Cortex of kidney (tissue), 1 donor: Measurements from ENCODE around the gene TIMM17B.

Source experiments
- DNase-seq: peaks from one replicate; lab custom pipeline; 2025; lab: John Stamatoyannopoulos, UW

Gene TIMM17B

DNA sequence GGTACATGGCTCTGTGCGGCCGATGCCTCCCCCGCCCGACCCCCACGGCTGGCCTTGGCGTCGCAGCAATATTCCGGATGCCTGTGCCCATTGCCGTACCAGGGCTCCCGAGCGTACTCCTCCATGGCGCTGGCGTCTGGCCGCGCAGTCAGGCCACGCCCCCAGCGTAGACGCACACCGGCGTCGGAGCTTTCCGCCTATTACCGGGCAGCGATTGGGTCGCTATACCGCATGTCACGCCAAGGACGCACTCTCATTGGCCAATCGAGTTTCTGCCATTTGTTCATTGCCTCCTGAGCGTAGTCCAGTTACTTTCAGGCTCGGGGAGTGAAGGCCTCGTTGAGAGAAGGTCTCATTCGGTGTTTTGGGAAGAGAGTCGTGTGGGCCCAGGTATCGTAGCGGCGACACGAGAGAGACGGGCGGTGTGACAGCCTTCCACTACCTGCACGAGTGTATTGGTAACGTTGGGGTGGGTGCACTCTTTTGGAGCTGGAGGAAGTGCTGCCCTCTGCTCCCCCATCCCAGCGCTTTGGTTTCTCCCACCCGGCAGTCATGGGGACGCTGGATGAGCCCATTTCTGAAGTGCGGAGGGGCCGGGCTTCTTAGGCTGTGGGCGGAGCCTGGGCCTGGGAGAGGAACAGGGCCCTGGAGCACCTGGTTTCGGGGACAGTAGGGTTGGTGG lies at the start of gene TIMM17B, which contains the start of gene PQBP1:
TIMM17B (minus strand) TSS at position 144 of the 682 bp plus-strand sequence; CDS start at position 125, 19 bp downstream.
PQBP1 (plus strand) TSS at position 306 of the 682 bp plus-strand sequence. CDS start 580 bp downstream, outside the sequence.
- peak; percentile 21 for DNase-seq

DNA sequence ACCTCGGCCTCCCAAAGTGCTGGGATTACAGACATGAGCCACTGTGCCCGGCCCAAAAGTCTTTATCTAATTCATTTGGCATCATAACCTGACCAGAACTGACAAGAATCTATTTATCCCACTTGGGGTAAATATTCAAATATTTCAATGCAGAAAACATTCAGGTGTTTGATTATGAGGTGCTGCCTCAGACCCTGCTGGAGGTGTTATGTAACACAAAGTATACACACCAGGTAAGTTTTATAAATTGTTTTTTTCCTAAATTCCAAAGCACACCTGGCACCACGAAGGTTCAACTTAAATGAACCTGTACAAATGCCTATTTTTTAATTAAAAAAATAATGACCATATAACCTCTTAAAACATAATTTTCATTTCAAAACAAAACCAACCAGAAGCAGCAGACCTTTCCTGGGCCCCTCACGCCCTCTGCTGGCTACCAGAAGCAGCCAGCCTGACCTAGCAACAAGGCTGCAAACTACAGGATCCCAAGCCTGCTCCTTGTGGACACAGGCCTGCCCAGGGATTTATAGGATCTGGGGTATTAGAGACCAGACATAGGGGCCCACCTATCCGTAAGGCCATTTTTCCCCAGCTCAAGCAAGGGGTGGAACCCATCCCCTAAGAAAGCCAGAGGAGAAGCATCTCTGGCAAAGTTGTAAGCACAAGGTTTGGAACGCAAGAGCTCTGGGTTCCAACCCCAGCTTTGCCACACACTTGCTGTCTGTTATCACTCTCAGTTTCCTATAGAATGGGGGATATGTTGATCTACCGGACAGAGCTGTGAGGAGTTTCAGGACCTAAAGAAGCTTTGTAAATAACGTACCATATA lies 48.2 kb upstream of the TIMM17B start:
- no peak for DNase-seq

DNA sequence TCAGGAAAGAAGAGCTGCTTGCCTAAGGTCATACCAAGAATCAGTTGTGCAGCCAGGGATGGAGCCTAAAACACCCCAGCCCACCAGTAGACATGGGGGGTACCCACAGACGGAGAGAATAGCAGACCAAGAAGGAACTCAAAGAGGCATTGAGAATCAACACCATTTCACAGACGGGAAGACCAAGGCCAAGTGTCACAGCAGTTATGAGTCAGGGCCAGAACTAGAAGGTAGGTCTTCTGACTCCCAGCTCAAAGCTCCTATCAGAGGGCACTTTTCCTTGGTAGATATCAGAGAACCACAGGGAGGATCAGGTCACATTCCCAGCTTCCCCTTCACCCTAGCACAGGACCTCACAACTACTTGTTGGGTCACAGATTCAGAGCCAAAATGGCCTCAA lies 45.3 kb upstream of the TIMM17B start:
- no peak for DNase-seq

DNA sequence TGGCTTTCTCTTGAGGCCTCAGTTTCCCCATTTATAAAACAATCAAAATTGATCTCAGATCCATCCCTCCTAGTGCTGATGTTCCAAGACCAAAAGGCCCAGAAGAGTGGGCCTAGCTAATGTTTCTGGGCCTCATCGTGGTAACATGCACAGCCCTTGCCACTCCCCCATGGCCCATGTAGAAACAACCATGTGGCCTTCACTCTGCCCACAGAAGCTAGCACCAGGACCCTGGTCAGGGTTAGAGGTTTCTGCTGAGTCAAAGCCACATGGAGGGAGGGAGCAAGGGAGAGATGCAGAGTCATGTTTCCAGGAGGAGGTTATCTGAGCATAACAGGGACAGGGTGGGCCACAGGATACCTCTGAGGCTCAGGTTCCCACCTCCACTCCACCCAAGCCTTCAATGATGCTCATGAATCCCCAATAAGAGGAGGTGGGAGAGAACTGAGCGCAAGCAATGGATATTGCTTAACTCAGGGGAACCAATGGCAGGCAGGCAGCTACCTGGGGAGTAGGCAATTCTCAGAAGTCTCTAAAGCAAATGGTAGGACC lies 42.9 kb upstream of the TIMM17B start:
- no peak for DNase-seq

DNA sequence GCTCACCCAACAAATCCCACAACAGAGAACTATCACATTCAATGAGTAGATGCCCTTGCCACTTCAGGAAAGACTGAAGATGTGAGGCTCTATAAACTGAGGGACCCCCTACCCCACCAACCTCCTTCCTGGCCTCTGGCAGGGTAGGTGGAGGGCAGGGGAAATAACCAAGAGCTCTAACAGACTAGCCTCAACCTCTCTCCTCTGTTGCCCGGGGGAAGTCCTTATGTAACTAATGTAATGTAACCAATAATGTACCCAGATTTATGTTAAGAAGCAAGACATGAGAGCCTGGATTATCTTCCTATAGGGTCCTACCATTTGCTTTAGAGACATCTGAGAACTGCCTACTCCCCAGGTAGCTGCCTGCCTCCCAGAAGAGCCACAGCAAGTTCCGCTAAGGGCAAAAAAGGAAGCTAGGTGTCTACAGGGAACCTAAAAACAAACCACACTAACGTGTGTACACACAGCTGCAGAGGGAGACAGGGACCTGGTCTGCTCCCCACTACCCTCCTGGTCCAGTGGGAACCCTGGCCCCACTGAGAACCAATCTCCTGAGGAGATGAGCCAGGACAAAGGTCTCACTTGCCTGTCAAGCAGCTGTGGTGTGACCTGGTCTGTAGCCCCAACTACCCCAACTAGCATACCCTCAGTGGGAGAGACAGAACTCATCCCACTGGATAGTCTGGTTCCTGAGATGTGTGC lies 42.1 kb upstream of the TIMM17B start:
- DNase-seq, result no peak

DNA sequence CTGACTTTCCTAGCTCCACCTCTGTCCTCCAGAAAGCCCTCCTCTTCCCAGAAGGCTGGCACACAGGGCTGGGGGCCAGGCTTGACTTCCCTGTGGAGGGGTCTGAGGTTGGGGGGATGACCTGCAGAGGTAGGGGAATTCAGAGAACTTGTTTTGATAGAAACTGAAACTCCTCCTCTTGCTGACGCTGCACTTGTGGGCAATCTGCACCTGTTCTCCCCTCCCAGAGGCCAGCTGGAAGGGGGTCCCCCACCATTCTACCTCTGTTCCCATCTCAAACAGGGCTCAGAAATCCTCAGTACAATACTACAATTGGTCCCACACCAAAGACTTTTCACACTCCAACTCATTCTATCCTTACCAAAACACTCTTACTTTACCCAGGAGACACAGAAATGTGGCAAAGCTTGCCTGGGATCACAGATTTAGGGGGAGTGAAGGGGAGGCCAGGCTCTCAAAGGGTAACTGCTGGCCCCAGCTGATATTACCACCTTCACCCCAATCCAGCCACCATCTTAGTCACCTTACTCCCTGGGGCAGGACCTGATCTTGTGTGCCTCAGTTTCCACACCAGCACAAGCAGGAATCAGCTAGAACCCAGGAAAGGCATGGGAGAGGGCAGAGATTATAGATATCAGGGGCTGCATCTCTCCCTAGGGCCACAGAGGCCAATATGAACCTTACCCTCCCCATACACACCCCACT lies 41.3 kb upstream of the TIMM17B start:
- DNase-seq, result no peak

DNA sequence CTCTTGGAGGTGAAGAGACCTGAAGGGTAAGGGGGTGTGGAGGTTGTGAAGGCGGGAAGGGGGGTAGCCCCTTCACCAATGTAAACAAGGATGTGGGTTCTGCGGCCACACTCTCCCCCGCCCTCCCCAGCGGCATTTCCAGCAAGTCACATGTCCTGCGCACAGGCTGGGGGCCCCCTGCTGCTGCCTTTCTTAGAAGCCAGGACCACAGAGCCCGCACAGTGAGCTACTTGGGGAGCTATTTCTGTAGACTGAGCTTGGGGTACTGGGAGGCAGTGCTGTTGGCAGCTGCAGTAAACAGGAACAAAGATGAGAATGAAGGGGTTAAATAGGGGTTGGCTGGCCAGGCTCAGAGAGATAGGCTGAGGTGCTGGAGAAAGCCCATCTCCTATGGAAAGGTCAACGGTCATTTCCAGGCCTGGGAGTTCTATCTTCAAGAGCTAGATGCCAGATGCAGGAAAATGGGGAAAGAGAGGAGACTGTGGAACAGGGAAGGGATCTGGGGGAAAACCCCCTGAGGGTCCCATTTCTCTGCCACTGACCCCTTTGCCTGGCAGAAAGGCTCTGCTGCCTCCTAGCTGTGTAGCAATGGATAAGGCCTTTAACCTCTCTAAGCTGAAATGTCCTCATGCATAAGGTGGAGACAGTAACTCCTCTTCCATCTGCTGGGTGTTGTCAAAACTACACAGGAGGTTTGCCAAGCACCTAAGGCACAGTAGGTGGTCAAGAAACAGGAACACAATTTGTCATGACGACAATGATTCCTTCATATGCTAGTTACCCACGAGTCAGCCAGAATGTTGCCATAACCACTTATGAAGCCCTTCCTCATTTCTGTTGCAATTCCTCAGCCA lies 39.7 kb upstream of the TIMM17B start:
- DNase-seq, result no peak

DNA sequence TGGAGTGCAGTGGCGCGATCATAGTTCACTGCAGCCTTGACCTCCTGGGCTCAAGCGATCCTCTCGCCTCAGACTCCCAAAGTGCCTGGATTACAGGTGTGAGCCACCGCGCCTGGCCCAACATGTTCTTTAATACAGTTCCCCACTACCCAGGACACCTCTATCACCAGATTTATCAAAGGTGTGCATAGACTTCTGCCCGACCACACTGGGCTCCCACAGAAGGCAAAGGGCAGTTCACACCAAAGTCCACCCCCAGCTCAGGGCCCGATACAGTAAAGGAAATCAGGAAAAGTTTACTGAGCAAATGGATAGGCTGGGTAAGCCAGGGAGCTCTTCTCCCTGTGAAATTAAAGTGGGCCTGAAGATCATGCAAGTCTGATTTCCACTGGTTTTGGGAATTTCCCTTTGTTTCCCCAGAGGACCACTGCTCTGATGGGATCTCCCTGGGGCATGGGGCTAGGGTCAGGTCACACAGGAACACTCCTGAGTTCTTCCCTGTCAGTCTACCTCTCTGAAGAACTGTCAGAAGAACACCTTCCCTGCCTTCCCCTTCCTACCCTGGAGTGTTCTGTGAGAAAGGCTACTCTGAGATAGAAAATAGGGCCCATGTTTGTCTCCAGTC lies 39.0 kb upstream of the TIMM17B start:
- no peak for DNase-seq

DNA sequence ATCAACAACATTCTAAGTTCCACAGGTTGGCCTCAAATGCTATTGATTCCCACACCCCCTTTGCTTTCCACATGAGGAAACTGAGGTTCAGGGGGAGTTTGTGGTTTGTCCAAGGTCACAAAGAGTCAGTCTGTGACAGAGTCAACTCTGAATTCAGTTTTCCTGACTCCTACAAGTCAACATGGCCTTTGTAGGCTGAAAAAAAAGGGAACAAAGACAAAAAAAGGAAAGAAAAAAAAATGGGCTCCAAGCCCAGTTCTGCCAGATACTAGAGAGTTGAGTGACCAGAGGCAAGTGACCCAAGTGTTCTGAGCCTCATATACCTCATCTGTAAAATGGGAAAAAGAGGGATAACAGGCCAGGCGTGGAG lies 37.7 kb upstream of the TIMM17B start:
- no peak for DNase-seq

DNA sequence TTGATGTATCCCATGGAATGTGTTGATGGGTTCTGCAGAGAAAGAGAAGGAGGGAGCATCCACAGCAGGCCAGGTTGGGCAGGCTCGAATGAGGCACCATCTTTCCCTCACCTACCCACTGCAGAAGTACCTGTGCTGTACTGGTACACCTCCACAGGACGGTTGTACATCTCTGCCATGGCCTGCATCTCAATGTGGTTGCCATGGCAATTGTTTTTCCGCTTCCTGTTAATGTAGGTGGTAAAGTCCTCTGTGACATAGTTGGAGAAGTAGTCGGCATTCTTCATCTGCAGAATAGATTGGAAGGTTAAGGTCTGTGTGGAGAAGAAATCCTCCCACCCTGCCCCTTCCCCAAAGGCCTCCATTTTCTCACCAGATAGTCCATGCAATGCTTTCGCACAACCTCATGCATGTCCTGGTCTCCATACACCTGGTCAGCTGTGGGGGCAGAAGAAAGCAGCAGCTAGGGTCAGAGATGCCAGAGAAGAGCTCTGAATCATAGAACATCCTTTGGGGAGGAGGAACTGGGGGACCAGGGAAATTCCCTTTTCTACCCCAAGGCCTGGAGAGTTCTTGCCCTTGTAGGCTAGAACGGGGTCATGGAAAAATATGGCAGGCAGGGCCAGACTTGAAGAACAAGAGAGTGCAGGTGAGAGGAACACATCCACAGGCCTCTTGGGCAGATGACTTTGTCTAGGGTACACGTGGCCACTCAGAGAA lies 37.2 kb upstream of the TIMM17B start:
- no peak for DNase-seq

DNA sequence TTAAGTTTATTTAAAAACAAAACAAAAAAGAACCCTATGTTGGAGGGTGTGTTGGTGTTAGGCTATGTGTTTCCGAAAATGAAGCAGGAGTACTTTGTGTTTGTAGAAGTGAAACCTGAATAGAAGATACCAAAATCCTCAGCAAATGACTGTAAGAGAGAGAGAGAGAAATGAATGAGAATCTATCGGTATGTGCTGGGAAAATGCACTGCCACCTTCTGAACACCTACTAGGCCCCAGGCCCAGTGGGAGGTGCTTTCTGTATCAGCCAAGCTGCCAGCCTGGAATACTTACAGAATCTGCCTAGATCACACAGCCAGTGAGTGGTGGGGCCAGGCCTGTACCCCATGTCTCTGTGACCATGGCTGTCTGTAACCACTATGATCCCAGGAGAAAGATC lies 36.2 kb upstream of the TIMM17B start:
- no peak for DNase-seq

DNA sequence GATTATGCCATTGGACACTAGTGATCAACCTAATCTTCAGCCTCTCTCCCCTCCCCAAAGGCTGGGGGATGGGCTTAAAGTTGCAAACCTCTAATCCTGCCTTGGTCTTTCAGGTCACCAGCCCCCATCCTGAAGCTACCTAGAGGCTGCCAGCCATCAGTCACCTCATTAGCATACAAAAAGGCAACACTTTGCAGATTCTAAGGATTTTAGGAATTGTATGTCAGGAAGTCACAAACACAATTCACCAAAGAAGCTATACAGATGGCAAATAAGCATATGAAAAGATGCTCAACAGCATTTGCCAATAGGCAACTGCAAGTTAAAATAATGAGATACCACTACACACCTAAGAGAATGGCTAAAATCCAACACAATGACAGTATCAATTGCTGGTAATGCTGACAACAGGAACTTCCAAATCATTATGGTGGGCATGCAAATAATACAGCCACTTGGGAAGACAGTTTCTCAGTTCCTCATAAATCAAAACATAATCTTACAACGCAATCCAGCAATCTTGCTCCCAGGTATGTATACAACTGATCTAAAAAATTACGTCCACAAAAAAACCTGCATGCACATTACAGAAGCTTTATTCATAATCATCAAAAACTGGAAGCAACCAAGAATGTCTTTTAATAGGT lies 30.3 kb upstream of the TIMM17B start:
- DNase-seq, result no peak

DNA sequence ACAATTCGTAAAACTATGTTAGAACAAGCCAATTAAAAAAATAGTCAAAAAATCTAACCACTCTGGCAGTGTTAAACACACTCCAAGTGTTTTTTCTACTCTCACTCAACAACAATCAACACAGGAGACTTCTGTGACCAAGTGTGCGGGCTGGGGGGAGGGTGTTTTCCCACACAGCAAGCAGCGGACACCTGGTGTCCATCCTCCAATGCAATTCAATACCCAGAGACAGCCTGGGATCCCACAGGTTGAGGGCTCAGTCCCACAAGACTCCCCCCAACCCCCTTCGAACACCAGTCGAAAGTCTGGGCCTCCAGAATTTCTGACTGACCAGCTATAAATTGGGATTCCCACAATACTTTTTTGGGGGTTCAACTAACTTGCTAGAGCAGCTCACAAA lies 29.6 kb upstream of the TIMM17B start:
- no peak for DNase-seq

DNA sequence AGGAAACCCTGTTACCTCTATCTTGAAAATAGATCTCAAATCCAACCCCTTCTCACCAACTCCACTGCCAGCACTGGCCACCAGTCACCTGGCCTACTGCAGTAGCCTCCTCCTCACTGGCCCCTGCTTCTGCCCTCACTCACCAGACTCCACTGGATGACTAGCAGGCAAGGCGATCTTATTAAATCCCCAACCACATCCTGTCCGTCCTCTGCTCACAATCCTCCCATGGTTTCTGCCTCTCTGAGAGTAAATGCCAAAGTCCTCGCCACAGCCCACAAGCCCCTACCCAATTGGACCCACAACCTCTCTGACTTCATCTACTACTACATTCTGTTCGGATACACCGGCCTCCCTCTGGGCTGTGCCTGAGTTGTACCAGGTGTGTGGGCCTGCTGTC lies 26.7 kb upstream of the TIMM17B start:
- no peak for DNase-seq

DNA sequence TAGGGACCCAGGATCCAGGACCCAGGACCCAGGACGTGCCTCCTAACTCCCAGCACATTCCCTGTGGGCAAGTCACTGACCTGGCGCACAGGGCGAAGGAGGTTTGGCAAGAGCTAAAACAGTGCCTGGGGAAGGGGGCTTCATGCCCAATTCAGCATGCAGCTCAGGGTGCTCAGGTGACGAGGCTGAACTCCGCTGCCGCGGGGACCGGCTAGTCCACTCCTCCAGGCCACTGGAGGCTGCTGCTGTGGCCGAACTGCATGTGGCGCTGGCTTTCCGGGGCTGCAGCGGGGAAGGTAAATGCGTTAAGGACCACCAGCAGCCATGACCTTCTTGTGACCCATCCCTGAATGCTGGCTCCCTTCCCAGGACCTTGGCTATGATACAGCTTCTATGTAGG lies 26.2 kb upstream of the TIMM17B start:
- no peak for DNase-seq

DNA sequence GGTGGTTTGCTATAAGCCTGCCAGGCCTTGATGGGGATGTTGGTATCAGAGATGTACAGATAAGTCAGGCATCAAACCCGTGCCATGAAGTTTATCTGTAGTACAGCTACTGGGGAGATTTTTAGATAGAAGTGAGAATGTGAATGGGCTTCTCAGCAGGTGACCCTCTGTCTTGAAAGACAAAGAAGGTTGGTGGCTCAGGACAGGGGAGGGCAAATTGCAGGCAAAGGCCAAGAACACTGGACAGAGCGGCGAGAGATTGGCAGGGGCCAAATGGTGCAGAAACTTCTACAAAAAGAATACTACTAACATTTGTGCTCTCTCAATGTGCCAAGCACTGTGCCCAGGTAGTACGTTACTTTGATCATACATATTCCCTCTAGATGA lies 23.1 kb upstream of the TIMM17B start:
- no peak for DNase-seq

DNA sequence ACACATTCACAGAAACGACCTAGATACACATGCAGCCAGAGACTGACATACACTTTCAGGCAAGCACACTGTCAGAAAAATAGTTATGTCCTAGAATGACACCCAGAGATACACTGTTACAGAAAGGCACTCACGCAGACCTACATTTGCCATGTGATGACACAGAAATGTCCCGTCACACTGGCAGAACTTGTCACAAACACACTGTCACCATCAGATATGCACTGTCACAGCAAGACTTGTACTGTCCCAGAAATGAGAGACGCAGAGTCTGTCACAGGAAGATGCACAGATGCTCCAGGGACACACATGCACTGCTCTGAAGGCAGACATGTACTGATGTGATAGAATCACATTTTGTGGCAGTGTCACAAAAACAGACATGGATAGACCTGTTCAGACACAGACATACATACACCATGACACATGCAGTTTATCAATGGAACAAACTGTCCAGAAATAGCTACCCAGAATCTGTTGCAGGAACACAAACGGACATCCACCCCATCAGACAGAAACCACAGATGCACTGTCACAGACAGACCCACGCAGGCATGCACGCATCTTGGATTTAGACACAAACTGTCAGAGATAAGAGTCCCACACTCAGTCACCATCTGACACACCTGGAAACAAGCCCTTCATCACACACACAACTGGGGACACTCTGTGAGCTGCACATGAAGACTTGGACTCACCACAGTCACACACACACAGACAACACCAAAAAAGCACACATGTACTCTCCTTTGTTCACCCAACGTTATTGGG lies 22.6 kb upstream of the TIMM17B start:
- DNase-seq, result no peak

DNA sequence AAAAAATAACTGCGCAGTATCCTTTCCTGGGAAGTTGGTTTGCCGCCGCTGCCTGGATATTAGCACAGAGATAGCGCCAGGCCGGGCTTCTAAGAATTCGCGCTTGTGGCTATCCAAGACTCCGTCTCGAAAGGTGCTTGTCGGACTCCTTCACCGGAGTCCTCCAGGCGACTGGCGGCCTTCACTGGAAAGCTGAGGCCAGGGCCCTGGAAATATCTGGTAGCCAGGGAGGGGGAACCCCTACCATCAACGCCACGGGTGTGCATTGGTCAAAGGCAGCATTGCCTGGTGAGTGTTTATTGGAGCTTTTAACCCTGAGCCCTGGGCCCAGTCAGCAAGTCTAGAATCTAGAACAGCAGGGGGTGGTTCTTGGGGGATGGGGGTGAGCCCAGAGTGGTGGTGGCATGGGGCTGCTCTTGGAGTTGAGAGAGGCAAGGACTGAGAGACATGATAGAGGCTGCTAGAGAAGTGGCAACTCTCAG lies 21.8 kb upstream of the TIMM17B start:
- DNase-seq, result no peak
